Measurements from ENCODE around the gene ANAPC2.

ANAPC2 gene

DNA sequence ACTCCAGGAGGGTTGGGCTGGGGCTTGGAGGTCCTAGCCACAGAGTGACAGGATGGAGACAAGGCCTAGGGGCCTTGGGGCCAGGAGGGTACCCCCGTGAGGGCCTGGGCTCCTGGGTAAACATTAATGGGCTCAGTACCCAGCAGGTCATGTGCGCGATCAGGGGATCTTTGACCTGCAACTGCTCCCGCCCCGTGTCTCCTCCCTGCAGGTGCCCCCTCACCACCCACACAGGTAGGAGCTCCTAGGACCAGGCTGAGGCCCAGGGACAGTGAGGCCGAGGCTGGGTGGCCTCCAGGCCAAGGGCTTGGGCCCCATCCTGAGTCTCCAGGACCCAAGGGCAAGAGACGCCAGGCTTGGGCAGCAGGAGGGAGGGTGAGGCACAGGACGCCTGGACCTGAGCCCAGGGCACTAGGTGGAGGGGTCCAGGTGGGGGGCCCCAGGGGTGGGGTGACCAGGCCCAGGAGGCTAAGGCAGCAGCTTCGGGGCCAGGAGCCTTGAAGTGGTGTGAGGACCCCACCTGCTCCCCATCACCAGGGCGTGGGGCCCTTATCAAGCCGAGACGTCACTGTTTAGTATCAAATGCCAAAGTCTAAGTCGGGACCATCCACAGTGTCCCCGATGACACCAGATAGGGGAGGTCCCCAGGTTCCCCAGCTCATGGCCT is 42.5 kb upstream of the ANAPC2 start, which contains the start of gene SLC34A3:
Gene SLC34A3, plus strand, starts transcription at position 197 of the 667 bp plus-strand sequence. CDS start 802 bp downstream, outside the sequence.
- Histone ChIP-seq H3K27me3 (no peaks in the 10 kb centered on the region), H3K4me1 (peaks cover 7% of the 10 kb centered on the region; the same call in 1 of the 2 replicates), H3K9me3 (no peaks in the 10 kb centered on the region), H3K36me3 (no peaks in the 10 kb centered on the region), H3K4me3 (ENCODE audit: low read depth, low read length) (no peak within 1 kb of the TSS)
- DNase-seq = no peak
- TF ChIP-seq, protein P1, sequence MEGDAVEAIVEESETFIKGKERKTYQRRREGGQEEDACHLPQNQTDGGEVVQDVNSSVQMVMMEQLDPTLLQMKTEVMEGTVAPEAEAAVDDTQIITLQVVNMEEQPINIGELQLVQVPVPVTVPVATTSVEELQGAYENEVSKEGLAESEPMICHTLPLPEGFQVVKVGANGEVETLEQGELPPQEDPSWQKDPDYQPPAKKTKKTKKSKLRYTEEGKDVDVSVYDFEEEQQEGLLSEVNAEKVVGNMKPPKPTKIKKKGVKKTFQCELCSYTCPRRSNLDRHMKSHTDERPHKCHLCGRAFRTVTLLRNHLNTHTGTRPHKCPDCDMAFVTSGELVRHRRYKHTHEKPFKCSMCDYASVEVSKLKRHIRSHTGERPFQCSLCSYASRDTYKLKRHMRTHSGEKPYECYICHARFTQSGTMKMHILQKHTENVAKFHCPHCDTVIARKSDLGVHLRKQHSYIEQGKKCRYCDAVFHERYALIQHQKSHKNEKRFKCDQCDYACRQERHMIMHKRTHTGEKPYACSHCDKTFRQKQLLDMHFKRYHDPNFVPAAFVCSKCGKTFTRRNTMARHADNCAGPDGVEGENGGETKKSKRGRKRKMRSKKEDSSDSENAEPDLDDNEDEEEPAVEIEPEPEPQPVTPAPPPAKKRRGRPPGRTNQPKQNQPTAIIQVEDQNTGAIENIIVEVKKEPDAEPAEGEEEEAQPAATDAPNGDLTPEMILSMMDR (IDR thresholded peaks at IDR 0.05; ENCODE audit: low read depth, low read length) = no peak

DNA sequence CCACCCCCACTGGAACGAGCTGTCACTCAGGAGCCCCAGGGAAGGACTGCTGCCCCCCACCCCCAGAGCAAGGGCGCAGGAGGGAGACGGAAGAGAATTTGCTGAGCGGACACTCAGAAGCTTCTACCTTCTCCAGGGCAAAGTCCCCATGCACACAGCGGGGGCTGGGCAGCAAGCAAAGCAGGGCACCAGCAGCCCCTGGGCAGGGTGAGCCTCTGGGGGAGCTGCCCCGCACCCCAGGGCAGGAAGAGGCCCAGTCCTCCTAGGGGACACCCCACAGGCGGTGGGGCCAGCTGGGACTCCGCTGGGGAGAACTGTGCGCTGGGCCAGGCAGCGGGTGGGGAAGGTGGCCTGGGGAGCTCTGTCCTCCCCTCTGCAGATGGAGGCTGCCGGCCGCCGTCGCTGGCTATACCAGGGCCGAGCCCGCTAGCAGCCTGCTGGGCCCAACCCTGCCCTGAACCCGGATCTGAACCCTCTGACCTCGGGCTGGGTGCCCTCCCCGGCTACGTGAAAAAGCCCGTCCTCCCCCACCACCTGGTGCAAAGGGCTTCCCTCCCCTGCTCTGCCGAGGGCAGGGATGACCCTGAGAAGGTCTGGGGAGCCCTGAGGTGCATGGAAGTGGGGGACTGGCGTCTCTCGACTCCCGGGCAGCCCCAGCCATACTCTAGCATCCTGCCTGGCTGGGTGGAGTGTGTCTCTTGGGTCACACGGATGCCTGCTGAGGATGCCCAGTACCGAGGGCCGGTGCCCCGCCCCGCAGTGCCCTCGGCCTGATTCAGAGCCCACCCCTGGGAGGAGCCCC is 41.7 kb upstream of the ANAPC2 start:
- no peaks in the 10 kb centered on the region for H3K36me3 ChIP-seq
- no peak overlapping the region for H3K4me3 ChIP-seq (ENCODE audit: low read depth, low read length)
- no peaks in the 10 kb centered on the region for H3K9me3 ChIP-seq
- DNase-seq = no peak
- H3K4me1 ChIP-seq = peaks cover 7% of the 10 kb centered on the region; the same call in 1 of the 2 replicates
- no peaks in the 10 kb centered on the region for H3K27me3 ChIP-seq
- TF ChIP-seq, protein P1 (IDR thresholded peaks at IDR 0.05; ENCODE audit: low read depth, low read length) = no peak

DNA sequence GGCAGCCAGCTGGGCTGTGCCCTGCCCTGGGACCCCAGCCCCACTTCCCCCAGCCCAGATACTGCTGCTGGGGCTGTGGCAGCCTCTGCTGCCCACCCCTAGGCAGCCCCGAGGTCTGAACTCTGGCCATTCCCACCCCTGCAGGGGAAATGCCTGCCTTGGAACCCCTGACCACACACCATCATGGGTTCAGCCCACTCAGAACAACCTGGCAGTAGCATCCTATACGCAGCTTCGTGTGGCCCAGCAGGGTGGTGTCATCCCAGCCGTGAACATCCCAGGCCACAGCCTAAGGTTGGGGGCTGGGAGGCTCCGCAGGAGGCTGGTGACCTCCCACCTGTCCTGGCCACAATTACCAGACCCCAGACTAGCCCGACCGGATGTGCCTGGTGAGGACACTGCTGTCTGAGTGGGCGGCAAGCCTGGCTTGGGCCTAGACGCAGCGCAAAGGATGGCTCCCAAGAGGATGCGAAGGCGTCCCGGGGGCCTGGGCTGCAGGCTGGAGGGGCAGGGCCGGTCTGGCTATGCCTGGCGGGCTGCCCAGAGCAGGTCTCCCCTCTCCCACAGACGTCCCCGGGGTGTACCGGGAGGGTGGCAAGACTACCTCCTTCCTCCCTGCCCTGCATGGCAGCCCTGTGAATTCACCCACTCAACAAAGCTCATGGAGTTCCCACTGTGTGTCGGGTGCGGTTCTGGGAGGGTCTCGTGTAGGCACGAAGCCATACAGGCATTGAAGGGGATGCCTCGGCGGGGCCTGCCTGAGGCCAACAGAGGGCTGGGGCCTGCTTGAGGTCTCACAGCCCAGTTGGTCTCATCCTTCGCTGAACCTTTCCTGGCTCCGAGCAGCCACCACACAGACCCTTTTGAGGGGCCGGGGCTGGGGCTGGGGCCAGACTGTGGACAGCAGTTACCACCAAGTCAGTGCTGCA is 40.9 kb upstream of the ANAPC2 start:
- Histone ChIP-seq H3K4me3 (ENCODE audit: low read depth, low read length) (no peak overlapping the region), H3K4me1 (peaks cover 7% of the 10 kb centered on the region; the same call in 1 of the 2 replicates), H3K9me3 (no peaks in the 10 kb centered on the region), H3K27me3 (no peaks in the 10 kb centered on the region), H3K36me3 (no peaks in the 10 kb centered on the region)
- DNase-seq = peak; percentile 52
- TF ChIP-seq, protein P1 (IDR thresholded peaks at IDR 0.05; ENCODE audit: low read depth, low read length) = no peak

DNA sequence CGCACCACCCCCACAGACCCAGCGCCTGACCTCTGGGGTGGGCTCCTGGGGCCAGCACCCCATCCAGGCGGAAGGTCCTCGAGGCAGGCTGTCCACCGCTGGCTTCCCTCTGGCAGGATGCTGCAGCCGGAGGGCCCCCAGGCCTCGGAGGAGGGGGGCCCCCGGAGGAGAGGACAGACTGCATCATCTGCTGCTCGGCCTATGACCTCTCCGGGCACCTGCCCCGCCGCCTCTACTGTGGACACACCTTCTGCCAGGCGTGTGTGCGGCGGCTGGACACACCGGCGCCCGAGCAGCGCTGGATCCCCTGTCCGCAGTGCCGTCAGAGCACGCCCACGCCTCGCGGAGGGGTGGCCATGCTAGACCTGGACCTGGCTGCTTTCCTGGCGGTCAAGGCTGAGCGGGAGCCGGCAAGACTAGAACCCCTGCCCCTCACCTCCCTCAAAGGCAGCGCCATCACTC is 40.2 kb upstream of the ANAPC2 start:
- no peaks in the 10 kb centered on the region for H3K9me3 ChIP-seq
- H3K4me1 ChIP-seq = peaks cover 7% of the 10 kb centered on the region; the same call in 1 of the 2 replicates
- H3K36me3 ChIP-seq = no peaks in the 10 kb centered on the region
- H3K4me3 ChIP-seq (ENCODE audit: low read depth, low read length) = no peak overlapping the region
- TF ChIP-seq, protein P1 (IDR thresholded peaks at IDR 0.05; ENCODE audit: low read depth, low read length) = no peak
- no peak for DNase-seq
- H3K27me3 ChIP-seq = no peaks in the 10 kb centered on the region

DNA sequence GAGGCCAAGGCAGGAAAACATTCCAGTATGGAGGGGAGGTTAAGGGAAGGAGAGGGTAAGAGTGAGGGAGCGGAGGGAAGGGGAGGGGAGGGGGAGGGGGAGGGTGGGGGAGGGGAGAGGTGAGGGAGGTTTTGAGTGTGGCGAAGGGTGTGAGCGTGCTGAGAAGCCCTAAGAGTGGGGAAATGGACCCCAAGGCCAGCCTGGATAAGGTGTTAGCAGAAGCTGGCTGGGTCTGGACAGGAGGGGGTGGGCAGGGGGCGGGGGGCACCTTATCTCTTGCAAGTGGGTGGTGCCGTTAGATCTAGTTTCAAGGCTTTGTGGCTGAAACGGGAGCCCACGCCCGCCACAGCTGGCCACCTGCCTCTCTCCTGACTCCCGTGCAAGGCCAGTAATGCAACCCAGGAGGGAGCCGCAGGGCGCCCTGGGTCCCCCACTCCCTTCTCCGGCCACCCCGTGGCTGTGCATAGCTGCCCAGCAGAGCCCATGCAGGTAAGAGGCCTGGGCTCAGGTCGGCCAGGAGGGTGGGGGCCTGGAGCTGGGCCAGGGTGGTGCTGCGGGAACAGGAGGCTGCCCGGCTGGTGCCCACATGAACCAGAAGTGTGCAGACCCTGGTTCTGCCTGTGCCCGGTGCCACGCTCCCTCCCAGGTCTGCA is 39.6 kb upstream of the ANAPC2 start:
- peaks cover 8% of the 10 kb centered on the region for H3K4me1 ChIP-seq
- no peak overlapping the region for H3K4me3 ChIP-seq (ENCODE audit: low read depth, low read length)
- no peaks in the 10 kb centered on the region for H3K36me3 ChIP-seq
- TF ChIP-seq, protein P1 (IDR thresholded peaks at IDR 0.05; ENCODE audit: low read depth, low read length) = no peak
- no peaks in the 10 kb centered on the region for H3K9me3 ChIP-seq
- H3K27me3 ChIP-seq = no peaks in the 10 kb centered on the region
- no peak for DNase-seq
